ENCODE measurements around the gene RELN. TPM values are rescaled to one million over a fixed set of nuclear protein-coding genes. Genes with fewer than 3 reads are reported as not detected.

Gene RELN
- total RNA-seq, 1 donor = under 0.01 TPM

- Histone ChIP-seq H3K9me3 (ENCODE audit: low read depth, low read length) (peaks cover 5% of the 10 kb centered on the region), H3K4me1 (ENCODE audit: insufficient read depth, low read length) (no peaks in the 10 kb centered on the region), H3K4me3 (ENCODE audit: low read length) (no peak overlapping the region), H3K27me3 (ENCODE audit: insufficient read depth, low read length) (no peaks in the 10 kb centered on the region)
Observed at GRCh38 chr7:103651593-103652377, 337.7 kb downstream of the RELN start.

DNA sequence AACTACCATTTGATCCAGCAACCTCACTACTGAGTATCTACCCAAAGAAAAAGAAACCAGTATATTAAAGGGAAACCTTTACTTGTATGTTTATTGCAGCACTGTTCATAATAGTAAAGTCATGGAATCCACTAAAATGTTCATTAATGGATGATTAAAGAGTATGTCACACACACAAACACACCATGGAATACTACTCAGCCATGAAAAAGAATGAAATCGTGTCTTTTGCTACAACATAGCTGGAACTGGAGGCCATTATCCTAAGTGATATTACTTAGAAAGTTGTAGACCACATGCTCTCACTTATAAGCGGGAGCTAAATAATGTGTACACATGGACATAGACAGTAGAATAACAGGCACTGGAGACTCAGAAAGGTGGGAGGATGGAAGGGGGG lies 340.4 kb downstream of the RELN start:
- no peak overlapping the region for H3K4me3 ChIP-seq (ENCODE audit: low read length)
- H3K9me3 ChIP-seq (ENCODE audit: low read depth, low read length) = peaks cover 5% of the 10 kb centered on the region
- no peaks in the 10 kb centered on the region for H3K27me3 ChIP-seq (ENCODE audit: insufficient read depth, low read length)
- H3K4me1 ChIP-seq (ENCODE audit: insufficient read depth, low read length) = no peaks in the 10 kb centered on the region

- Histone ChIP-seq H3K4me1 (ENCODE audit: insufficient read depth, low read length) (no peaks in the 10 kb centered on the region), H3K27me3 (ENCODE audit: insufficient read depth, low read length) (no peaks in the 10 kb centered on the region), H3K9me3 (ENCODE audit: low read depth, low read length) (peaks cover 5% of the 10 kb centered on the region), H3K4me3 (ENCODE audit: low read length) (no peak overlapping the region)
Observed at GRCh38 chr7:103648135-103648534, 341.3 kb downstream of the RELN start.

GRCh38 chr7:103644319-103644718 lies 345.1 kb downstream of the RELN start:
- H3K9me3 ChIP-seq (ENCODE audit: low read depth, low read length) = peaks cover 5% of the 10 kb centered on the region
- H3K4me1 ChIP-seq (ENCODE audit: insufficient read depth, low read length) = no peaks in the 10 kb centered on the region
- no peak overlapping the region for H3K4me3 ChIP-seq (ENCODE audit: low read length)
- H3K27me3 ChIP-seq (ENCODE audit: insufficient read depth, low read length) = no peaks in the 10 kb centered on the region

GRCh38 chr7:103640031-103640779 lies 349.3 kb downstream of the RELN start:
- Histone ChIP-seq H3K9me3 (ENCODE audit: low read depth, low read length) (no peaks in the 10 kb centered on the region), H3K4me3 (ENCODE audit: low read length) (no peak overlapping the region), H3K27me3 (ENCODE audit: insufficient read depth, low read length) (no peaks in the 10 kb centered on the region), H3K4me1 (ENCODE audit: insufficient read depth, low read length) (no peaks in the 10 kb centered on the region)

- Histone ChIP-seq H3K9me3 (ENCODE audit: low read depth, low read length) (no peaks in the 10 kb centered on the region), H3K27me3 (ENCODE audit: insufficient read depth, low read length) (no peaks in the 10 kb centered on the region), H3K4me3 (ENCODE audit: low read length) (no peak overlapping the region), H3K4me1 (ENCODE audit: insufficient read depth, low read length) (no peaks in the 10 kb centered on the region)
Observed at GRCh38 chr7:103637726-103638125, 351.7 kb downstream of the RELN start.

GRCh38 chr7:103637094-103637493 lies 352.4 kb downstream of the RELN start:
- no peaks in the 10 kb centered on the region for H3K9me3 ChIP-seq (ENCODE audit: low read depth, low read length)
- peaks cover under 1% of the 10 kb centered on the region for H3K27me3 ChIP-seq (ENCODE audit: insufficient read depth, low read length)
- H3K4me1 ChIP-seq (ENCODE audit: insufficient read depth, low read length) = no peaks in the 10 kb centered on the region
- H3K4me3 ChIP-seq (ENCODE audit: low read length) = no peak overlapping the region

- Histone ChIP-seq H3K9me3 (ENCODE audit: low read depth, low read length) (no peaks in the 10 kb centered on the region), H3K4me3 (ENCODE audit: low read length) (no peak overlapping the region), H3K4me1 (ENCODE audit: insufficient read depth, low read length) (no peaks in the 10 kb centered on the region), H3K27me3 (ENCODE audit: insufficient read depth, low read length) (peaks cover 3% of the 10 kb centered on the region)
Observed at GRCh38 chr7:103636153-103636552, 353.3 kb downstream of the RELN start.

DNA sequence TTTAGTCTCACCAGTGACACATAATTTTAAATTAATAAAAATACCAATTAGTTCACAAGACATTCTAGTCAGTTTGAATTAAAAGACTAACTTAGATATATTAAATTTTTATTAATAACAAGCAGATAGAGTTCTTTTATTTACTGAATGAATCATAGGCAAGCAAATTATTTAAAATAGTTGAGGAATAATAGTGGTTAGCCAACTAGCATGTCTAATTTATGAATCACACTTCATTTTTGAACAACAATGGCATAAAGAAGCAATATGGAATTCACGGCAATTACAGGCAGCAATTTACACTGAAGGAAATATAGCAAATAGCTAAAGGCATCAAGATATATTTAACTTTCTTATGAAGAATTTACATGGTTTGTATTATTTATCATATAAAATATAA lies 356.5 kb downstream of the RELN start:
- no peaks in the 10 kb centered on the region for H3K4me1 ChIP-seq (ENCODE audit: insufficient read depth, low read length)
- H3K9me3 ChIP-seq (ENCODE audit: low read depth, low read length) = no peaks in the 10 kb centered on the region
- no peak overlapping the region for H3K4me3 ChIP-seq (ENCODE audit: low read length)
- H3K27me3 ChIP-seq (ENCODE audit: insufficient read depth, low read length) = peaks cover 3% of the 10 kb centered on the region

- no peaks in the 10 kb centered on the region for H3K4me1 ChIP-seq (ENCODE audit: insufficient read depth, low read length)
- H3K27me3 ChIP-seq (ENCODE audit: insufficient read depth, low read length) = peaks cover 3% of the 10 kb centered on the region
- no peaks in the 10 kb centered on the region for H3K9me3 ChIP-seq (ENCODE audit: low read depth, low read length)
- no peak overlapping the region for H3K4me3 ChIP-seq (ENCODE audit: low read length)
Observed at GRCh38 chr7:103632005-103632639, 357.3 kb downstream of the RELN start.

DNA sequence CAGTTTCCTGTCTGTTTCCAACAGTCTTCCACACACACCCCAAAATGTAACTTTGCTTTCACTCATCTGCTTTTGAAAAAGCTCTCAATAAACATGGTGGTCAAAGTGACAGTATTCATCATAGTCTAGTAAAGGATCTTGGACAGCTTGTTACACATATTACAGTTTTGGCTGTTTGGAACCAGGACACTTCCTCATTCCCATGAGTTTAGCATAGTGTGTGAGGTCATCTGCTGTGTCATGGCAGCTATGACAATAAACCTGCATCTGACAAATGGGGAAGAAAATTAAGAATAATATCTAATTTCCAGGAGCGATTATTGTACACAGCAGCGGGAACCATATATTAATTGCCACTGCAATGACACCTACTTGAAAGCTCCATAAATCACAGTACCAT lies 359.1 kb downstream of the RELN start:
- H3K9me3 ChIP-seq (ENCODE audit: low read depth, low read length) = no peaks in the 10 kb centered on the region
- H3K4me3 ChIP-seq (ENCODE audit: low read length) = no peak overlapping the region
- H3K4me1 ChIP-seq (ENCODE audit: insufficient read depth, low read length) = no peaks in the 10 kb centered on the region
- peaks cover 3% of the 10 kb centered on the region for H3K27me3 ChIP-seq (ENCODE audit: insufficient read depth, low read length)

GRCh38 chr7:103628742-103629141 lies 360.7 kb downstream of the RELN start:
- Histone ChIP-seq H3K27me3 (ENCODE audit: insufficient read depth, low read length) (peaks cover 3% of the 10 kb centered on the region), H3K9me3 (ENCODE audit: low read depth, low read length) (no peaks in the 10 kb centered on the region), H3K4me1 (ENCODE audit: insufficient read depth, low read length) (no peaks in the 10 kb centered on the region), H3K4me3 (ENCODE audit: low read length) (no peak overlapping the region)

- H3K4me1 ChIP-seq (ENCODE audit: insufficient read depth, low read length) = no peaks in the 10 kb centered on the region
- no peaks in the 10 kb centered on the region for H3K9me3 ChIP-seq (ENCODE audit: low read depth, low read length)
- no peak overlapping the region for H3K4me3 ChIP-seq (ENCODE audit: low read length)
- H3K27me3 ChIP-seq (ENCODE audit: insufficient read depth, low read length) = no peaks in the 10 kb centered on the region
Observed at GRCh38 chr7:103626776-103627175, 362.7 kb downstream of the RELN start.

DNA sequence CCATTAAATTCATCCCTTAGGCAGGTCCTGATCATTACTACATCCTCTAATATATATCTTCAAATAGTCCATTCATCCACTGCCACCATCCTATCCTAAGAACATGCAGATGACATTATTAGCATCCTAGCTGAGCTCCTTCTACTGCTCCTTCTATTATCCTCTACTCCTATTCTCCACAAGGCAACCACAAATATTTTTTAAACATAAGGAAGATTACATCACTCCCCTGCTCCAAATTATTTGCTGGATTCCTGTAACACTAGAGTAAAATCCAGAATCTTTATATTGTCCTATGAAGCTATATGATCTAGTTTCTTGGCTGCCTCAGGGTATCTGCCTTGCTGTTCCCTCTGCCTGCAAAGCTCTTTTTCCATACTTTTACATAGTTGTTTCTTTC lies 367.2 kb downstream of the RELN start:
- no peaks in the 10 kb centered on the region for H3K4me1 ChIP-seq (ENCODE audit: insufficient read depth, low read length)
- H3K27me3 ChIP-seq (ENCODE audit: insufficient read depth, low read length) = no peaks in the 10 kb centered on the region
- no peak overlapping the region for H3K4me3 ChIP-seq (ENCODE audit: low read length)
- no peaks in the 10 kb centered on the region for H3K9me3 ChIP-seq (ENCODE audit: low read depth, low read length)
